HepG2 (cell line): Measurements from ENCODE around the gene GPALPP1. TPM values are rescaled to one million over a fixed set of nuclear protein-coding genes. Genes with fewer than 3 reads are reported as not detected.

ENCODE experiments used
- ATAC-seq: fragments of 200-7000 bp; cut with Tn5 transposase; 3 replicates; pipeline ENCODE4 v1.9.1; 2020; ENCODE audit warnings: mild to moderate bottlenecking, moderate library complexity
- BruUV-seq: library from RNA; stranded (reverse); fragments of 400-500 nt; replicated peaks from 2 replicates; lab custom pipeline; 2021; lab: Mats Ljungman, UMichigan
- CTCF ChIA-PET: fragments of 300-600 bp; formaldehyde crosslinking; extraction: SDS; loops from one replicate; lab custom pipeline; 2021; ENCODE audit warnings: low total read pairs, inconsistent platforms, low intra/inter-chr PET ratio; lab: Yijun Ruan, JAX
- POLR2A ChIA-PET: fragments of 350-600 bp; sonication (Branson Sonifier 250); formaldehyde crosslinking; loops from one replicate; lab custom pipeline; 2020; ENCODE audit warnings: antibody characterized with exemption, inconsistent platforms; lab: Yijun Ruan, JAX
- DNase-seq: peaks from one replicate; pipeline ENCODE4 v3.0.0-alpha.2; 2015; ENCODE audit warnings: low spot score
- FAIRE-seq: peaks from 3 replicates; lab custom pipeline; 2011; peaks lifted over from hg19 to GRCh38; lab: Jason Lieb, UNC
- H2AFZ ChIP-seq: one replicate; pipeline ENCODE4 v1.6.1; 2011; ENCODE audit warnings: low read length, inconsistent platforms
- H3K27ac ChIP-seq: fragments of 300-600 bp; 3 replicates; pipeline ENCODE4 v1.8.0; 2011; ENCODE audit warnings: mixed run types, mild to moderate bottlenecking, mixed read lengths, low read length, inconsistent platforms; ENCODE audit not compliant: insufficient read depth; ENCODE audit errors: extremely low read length
- H3K27me3 ChIP-seq, 2 experiments: fragments of 200-600 bp in 1 of 2; 2 replicates in 1 of 2; 3 replicates in 1 of 2; pipeline versions ENCODE4 v1.6.0 to v1.8.0; 2011; ENCODE audit warnings: low read length in 2 of 2, mild to moderate bottlenecking in 2 of 2, moderate library complexity in 2 of 2, inconsistent platforms in 1 of 2; ENCODE audit not compliant: insufficient read depth in 2 of 2, control insufficient read depth in 1 of 2
- H3K36me3 ChIP-seq, 2 experiments: fragments of 200-600 bp in 1 of 2; replicated peaks in 1 of 2; 2 replicates in 1 of 2; 3 replicates in 1 of 2; pipeline versions ENCODE4 v1.5.1 to v1.8.0; 2011; ENCODE audit warnings: low read length in 2 of 2, inconsistent platforms in 1 of 2; ENCODE audit not compliant: insufficient read depth in 2 of 2, control insufficient read depth in 1 of 2
- H3K4me1 ChIP-seq: 2 replicates; pipeline ENCODE4 v1.5.1; 2012; ENCODE audit warnings: low read length, inconsistent platforms; ENCODE audit not compliant: insufficient read depth
- H3K4me2 ChIP-seq: 2 replicates; pipeline ENCODE4 v1.6.0; 2011; ENCODE audit warnings: low read depth, low read length, inconsistent platforms
- H3K4me3 ChIP-seq, 3 experiments: fragments of 200-600 bp in 1 of 3; sonication (generic), shearing (Covaris generic) in 1 of 3; replicated peaks in 1 of 3; 2 replicates each; pipeline ENCODE4 v1.5.1; 2011 to 2016; ENCODE audit warnings: low read length in 3 of 3, inconsistent platforms in 2 of 3, low read depth in 2 of 3, mild to moderate bottlenecking in 2 of 3, control low read depth in 1 of 3, mixed read lengths in 1 of 3; ENCODE audit not compliant: insufficient read depth in 1 of 3
- H3K79me2 ChIP-seq: one replicate; pipeline ENCODE4 v1.6.1; 2011; ENCODE audit warnings: low read length, inconsistent platforms; ENCODE audit not compliant: insufficient read depth
- H3K9ac ChIP-seq: 2 replicates; pipeline ENCODE4 v1.6.0; 2011; ENCODE audit warnings: mild to moderate bottlenecking, low read depth, low read length, inconsistent platforms; ENCODE audit not compliant: insufficient read depth
- H3K9me3 ChIP-seq: 2 replicates; pipeline ENCODE4 v1.5.1; 2012; ENCODE audit warnings: mild to moderate bottlenecking, low read length
- H4K20me1 ChIP-seq: 2 replicates; pipeline ENCODE4 v1.6.0; 2011; ENCODE audit warnings: inconsistent platforms, mild to moderate bottlenecking, low read length, moderate library complexity; ENCODE audit not compliant: insufficient read depth
- ARID2 ChIP-seq: sonication (generic); formaldehyde crosslinking; IDR thresholded peaks from 2 replicates; pipeline ENCODE4 v1.8.1; 2022; ENCODE audit warnings: mild to moderate bottlenecking, missing genetic modification reagents, borderline replicate concordance
- ATAD3A ChIP-seq: sonication (generic); formaldehyde crosslinking; IDR thresholded peaks from 2 replicates; pipeline ENCODE4 v1.4.0; 2020; ENCODE audit warnings: missing genetic modification reagents
- BCL6 ChIP-seq: IDR thresholded peaks from 2 replicates; pipeline ENCODE4 v1.6.1; 2016; ENCODE audit warnings: missing genetic modification reagents, missing compliant biosample characterization
- FOSL1 ChIP-seq: sonication (generic); formaldehyde crosslinking; IDR thresholded peaks from 2 replicates; pipeline ENCODE4 v1.9.0; 2021; ENCODE audit warnings: missing genetic modification reagents, borderline replicate concordance
- PITX1 ChIP-seq: sonication (generic); formaldehyde crosslinking; IDR thresholded peaks from 2 replicates; pipeline ENCODE4 v1.5.1; 2020; ENCODE audit warnings: mild to moderate bottlenecking, missing genetic modification reagents
- ZNF569 ChIP-seq: sonication (generic); formaldehyde crosslinking; IDR thresholded peaks from 2 replicates; pipeline ENCODE4 v1.5.0; 2020; ENCODE audit warnings: mild to moderate bottlenecking, missing genetic modification reagents, moderate library complexity, borderline replicate concordance
- ZSCAN31 ChIP-seq: sonication (generic); formaldehyde crosslinking; IDR thresholded peaks from 2 replicates; pipeline ENCODE4 v1.5.0; 2020; ENCODE audit warnings: low read depth, mild to moderate bottlenecking, missing genetic modification reagents
- WGBS: methylation state at CpG from one replicate; pipeline ENCODE4 v1.1.6; 2017; ENCODE audit warnings: low lambda C conversion rate; 5-methylcytosine and 5-hydroxymethylcytosine counted together
- in situ Hi-C: cut with HindIII; loops from 2 replicates; pipeline ENCODE4 v1.10.0; 2017; ENCODE audit warnings: low pct_unique_long_range_greater_than_20kb; ENCODE audit not compliant: extremely low pct_ligation_motif_present
- intact Hi-C: fragments of 100-400 bp; cut with micrococcal nuclease; formaldehyde crosslinking; loops from one replicate; pipeline ENCODE4 v1.10.0; 2022; ENCODE audit not compliant: unreplicated experiment
- polyA plus RNA-seq, 8 experiments: library from polyadenylated mRNA; depleted of rRNA in 3 of 8; stranded (reverse) in 7 of 8; unstranded in 1 of 8; fragments of >200 nt; fragmentation: Illumina TruSeq in 4 of 8; extraction: Trizol in 4 of 8; gene quantifications; 2 replicates each; pipeline versions ENCODE4 v1.2.1 to v1.2.3, GENCODE V29; 2011 to 2016; ENCODE audit warnings: low read depth in 4 of 8, missing spikeins in 1 of 8, mixed read lengths in 1 of 8; ENCODE audit not compliant: insufficient read depth in 1 of 8
- total RNA-seq, 5 experiments: library from RNA; depleted of rRNA; stranded (reverse); fragments of >200 nt; fragmentation: Illumina TruSeq; extraction: Trizol; gene quantifications; 2 replicates each; pipeline ENCODE4 v1.2.3, GENCODE V29; 2016; ENCODE audit warnings: low read depth in 1 of 5
- TF ChIP-seq, protein P1 (sequence below): sonication (generic); formaldehyde crosslinking; IDR thresholded peaks from 2 replicates; pipeline ENCODE4 v1.5.1; 2020; ENCODE audit warnings: missing genetic modification reagents, mild to moderate bottlenecking, borderline replicate concordance
- TF ChIP-seq, protein P2 (sequence below): sonication (generic); formaldehyde crosslinking; IDR thresholded peaks from 2 replicates; pipeline ENCODE4 v1.4.0; 2020; ENCODE audit warnings: mild to moderate bottlenecking, missing genetic modification reagents

The GPALPP1 gene
- total and polyA plus RNA-seq, 2 of the 13 experiments (the other 11 are each of a cell fraction or from before 2014, with no cell fraction given): 12.1 to 23.1 TPM

DNA sequence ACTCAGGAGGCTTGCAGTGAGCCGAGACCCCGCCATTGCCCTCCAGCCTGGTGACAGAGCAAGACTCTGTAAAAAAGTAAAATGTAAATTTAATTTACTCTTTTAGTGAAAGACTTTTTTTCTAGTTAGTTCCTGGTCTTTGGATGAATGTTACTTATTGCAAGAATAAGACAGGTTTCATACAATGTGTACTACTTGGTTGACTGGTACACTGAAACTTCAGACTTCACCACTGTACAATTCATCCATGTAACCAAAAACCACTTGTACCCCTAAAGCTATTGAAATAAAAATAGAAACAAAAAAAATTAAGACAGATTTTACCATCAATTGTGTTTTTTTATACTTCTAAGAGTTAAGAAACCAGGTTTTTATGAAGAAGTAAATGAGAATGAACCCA is 35.5 kb downstream of the GPALPP1 start:
- WGBS: 95% methylated on average over 2 of the region's 2 CpGs

DNA sequence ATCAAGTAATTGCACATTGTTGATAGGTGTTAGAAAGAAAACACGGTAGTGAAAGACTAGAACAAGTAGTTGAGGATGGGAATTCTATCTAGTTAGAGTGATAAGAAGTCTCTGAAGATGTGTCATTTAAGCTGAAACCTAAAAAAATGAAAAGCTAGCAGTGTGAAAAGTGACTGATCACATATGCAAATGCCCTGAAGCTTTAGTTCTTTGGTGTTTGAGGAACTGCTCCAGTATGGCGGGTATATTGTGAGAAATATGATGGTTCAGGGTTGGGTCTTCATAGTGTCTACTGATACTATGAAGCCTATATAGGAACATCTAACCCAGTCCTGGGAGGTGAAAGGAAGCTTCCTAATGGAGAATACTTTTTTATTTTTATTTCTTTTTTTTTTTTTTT is 45.0 kb downstream of the GPALPP1 start:
- FAIRE-seq (no peak), DNase-seq (no peak), ATAC-seq (no peak)
- no peak for TF ChIP-seq ARID2 (CRISPR knock-in tag)
- no peak for TF ChIP-seq FOSL1 (CRISPR knock-in tag)
- TF ChIP-seq, protein P1, sequence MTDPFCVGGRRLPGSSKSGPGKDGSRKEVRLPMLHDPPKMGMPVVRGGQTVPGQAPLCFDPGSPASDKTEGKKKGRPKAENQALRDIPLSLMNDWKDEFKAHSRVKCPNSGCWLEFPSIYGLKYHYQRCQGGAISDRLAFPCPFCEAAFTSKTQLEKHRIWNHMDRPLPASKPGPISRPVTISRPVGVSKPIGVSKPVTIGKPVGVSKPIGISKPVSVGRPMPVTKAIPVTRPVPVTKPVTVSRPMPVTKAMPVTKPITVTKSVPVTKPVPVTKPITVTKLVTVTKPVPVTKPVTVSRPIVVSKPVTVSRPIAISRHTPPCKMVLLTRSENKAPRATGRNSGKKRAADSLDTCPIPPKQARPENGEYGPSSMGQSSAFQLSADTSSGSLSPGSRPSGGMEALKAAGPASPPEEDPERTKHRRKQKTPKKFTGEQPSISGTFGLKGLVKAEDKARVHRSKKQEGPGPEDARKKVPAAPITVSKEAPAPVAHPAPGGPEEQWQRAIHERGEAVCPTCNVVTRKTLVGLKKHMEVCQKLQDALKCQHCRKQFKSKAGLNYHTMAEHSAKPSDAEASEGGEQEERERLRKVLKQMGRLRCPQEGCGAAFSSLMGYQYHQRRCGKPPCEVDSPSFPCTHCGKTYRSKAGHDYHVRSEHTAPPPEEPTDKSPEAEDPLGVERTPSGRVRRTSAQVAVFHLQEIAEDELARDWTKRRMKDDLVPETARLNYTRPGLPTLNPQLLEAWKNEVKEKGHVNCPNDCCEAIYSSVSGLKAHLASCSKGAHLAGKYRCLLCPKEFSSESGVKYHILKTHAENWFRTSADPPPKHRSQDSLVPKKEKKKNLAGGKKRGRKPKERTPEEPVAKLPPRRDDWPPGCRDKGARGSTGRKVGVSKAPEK (CRISPR knock-in tag): no peak
- Histone ChIP-seq H4K20me1 (no peaks in the 10 kb centered on the region), H3K4me2 (no peak overlapping the region), H3K9me3 (no peaks in the 10 kb centered on the region), H3K27ac (no peak overlapping the region), H3K79me2 (no peaks in the 10 kb centered on the region), H2AFZ (no peak overlapping the region), H3K4me3 (no peak overlapping the region), H3K9ac (no peak overlapping the region), H3K4me1 (no peaks in the 10 kb centered on the region), H3K27me3 (no peaks in the 10 kb centered on the region), H3K36me3 (no peaks in the 10 kb centered on the region)
- intact Hi-C loops: no loop called here
- BruUV-seq: no TSS peak
- CTCF ChIA-PET: no interaction called here
- in situ Hi-C loops: loop anchor here (25.0 kb wide), 1 partner anchor 478 kb away; no protein-coding TSS in a partner anchor
- POLR2A ChIA-PET: no interaction called here
- 98% methylated on average over 2 of the region's 2 CpGs for WGBS

More for the DNA sequence above, 35.5 kb downstream of the GPALPP1 start:
- Histone ChIP-seq H4K20me1 (no peaks in the 10 kb centered on the region), H3K9ac (no peak overlapping the region), H3K79me2 (no peaks in the 10 kb centered on the region), H3K27ac (no peak overlapping the region), H3K27me3 (no peaks in the 10 kb centered on the region), H3K9me3 (no peaks in the 10 kb centered on the region), H2AFZ (no peak overlapping the region), H3K4me1 (no peaks in the 10 kb centered on the region), H3K4me2 (no peak overlapping the region), H3K4me3 (no peak overlapping the region), H3K36me3 (peaks cover 0 to 36% of the 10 kb centered on the region in 2 experiments; a peak in 4 of 5 replicates)
- TF ChIP-seq ZSCAN31 (CRISPR knock-in tag): no peak
- no peak for TF ChIP-seq BCL6 (CRISPR knock-in tag)
- TF ChIP-seq, protein P2, sequence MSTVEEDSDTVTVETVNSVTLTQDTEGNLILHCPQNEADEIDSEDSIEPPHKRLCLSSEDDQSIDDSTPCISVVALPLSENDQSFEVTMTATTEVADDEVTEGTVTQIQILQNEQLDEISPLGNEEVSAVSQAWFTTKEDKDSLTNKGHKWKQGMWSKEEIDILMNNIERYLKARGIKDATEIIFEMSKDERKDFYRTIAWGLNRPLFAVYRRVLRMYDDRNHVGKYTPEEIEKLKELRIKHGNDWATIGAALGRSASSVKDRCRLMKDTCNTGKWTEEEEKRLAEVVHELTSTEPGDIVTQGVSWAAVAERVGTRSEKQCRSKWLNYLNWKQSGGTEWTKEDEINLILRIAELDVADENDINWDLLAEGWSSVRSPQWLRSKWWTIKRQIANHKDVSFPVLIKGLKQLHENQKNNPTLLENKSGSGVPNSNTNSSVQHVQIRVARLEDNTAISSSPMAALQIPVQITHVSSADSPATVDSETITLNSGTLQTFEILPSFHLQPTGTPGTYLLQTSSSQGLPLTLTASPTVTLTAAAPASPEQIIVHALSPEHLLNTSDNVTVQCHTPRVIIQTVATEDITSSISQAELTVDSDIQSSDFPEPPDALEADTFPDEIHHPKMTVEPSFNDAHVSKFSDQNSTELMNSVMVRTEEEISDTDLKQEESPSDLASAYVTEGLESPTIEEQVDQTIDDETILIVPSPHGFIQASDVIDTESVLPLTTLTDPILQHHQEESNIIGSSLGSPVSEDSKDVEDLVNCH (CRISPR knock-in tag): no peak
- TF ChIP-seq PITX1 (CRISPR knock-in tag): no peak
- TF ChIP-seq ZNF569 (CRISPR knock-in tag): no peak
- no peak for TF ChIP-seq ATAD3A (CRISPR knock-in tag)
- in situ Hi-C loops (loop anchor here (25.0 kb wide), 1 partner anchor 487 kb away; no protein-coding TSS in a partner anchor), intact Hi-C loops (no loop called here)
- ATAC-seq (no peak), FAIRE-seq (no peak), DNase-seq (no peak)
- BruUV-seq: no TSS peak
- ChIA-PET POLR2A (no interaction called here), CTCF (no interaction called here)
